Measurements from ENCODE around the gene IL17RB.

IL17RB gene

GRCh38 chr3:53823026-53823955, 23.1 kb upstream of the IL17RB start:
- intact Hi-C loops (cut with DNase I), result no loop called here
- DNase-seq, result peak in 11 of 42 donors; percentile 0 to 41 (median 10)

- intact Hi-C loops (cut with DNase I), result no loop called here
- peak in 9 of 42 donors; percentile 1 to 25 (median 7) for DNase-seq
Observed at GRCh38 chr3:53823956-53824657, 22.3 kb upstream of the IL17RB start.

- peak in 7 of 42 donors; percentile 5 to 28 (median 9) for DNase-seq
- intact Hi-C loops (cut with DNase I), result no loop called here
Observed at GRCh38 chr3:53824795-53825194, 21.6 kb upstream of the IL17RB start.

- intact Hi-C loops (cut with DNase I), result no loop called here
- DNase-seq, result no peak
Observed at GRCh38 chr3:53826048-53826447, 20.3 kb upstream of the IL17RB start.

- intact Hi-C loops (cut with DNase I), result no loop called here
- DNase-seq, result no peak
Observed at GRCh38 chr3:53828581-53828980, 17.8 kb upstream of the IL17RB start.

- intact Hi-C loops (cut with DNase I), result no loop called here
- no peak for DNase-seq
Observed at GRCh38 chr3:53829605-53830004, 16.8 kb upstream of the IL17RB start.

- intact Hi-C loops (cut with DNase I), result no loop called here
- peak in 2 of 42 donors; percentile 3 to 6 for DNase-seq
Observed at GRCh38 chr3:53830944-53831343, 15.4 kb upstream of the IL17RB start.

- intact Hi-C loops (cut with DNase I), result no loop called here
- DNase-seq, result peak in 1 of 42 donors; percentile 5
Observed at GRCh38 chr3:53833053-53833645, 13.2 kb upstream of the IL17RB start.

- no peak for DNase-seq
- intact Hi-C loops (cut with DNase I), result no loop called here
Observed at GRCh38 chr3:53833700-53834099, 12.7 kb upstream of the IL17RB start.

- intact Hi-C loops (cut with DNase I), result no loop called here
Observed at GRCh38 chr3:53834429-53835095, 11.8 kb upstream of the IL17RB start.

GRCh38 chr3:53835257-53835656, 11.1 kb upstream of the IL17RB start:
- intact Hi-C loops (cut with DNase I), result no loop called here
- DNase-seq, result peak in 1 of 42 donors; percentile 6

More at GRCh38 chr3:53834429-53835095, 11.8 kb upstream of the IL17RB start:
- peak in 1 of 42 donors; percentile 5 for DNase-seq

- DNase-seq, result peak in 2 of 42 donors; percentile 3 to 4
- intact Hi-C loops (cut with DNase I), result no loop called here
Observed at GRCh38 chr3:53836084-53836872, 10.1 kb upstream of the IL17RB start.

- peak in 2 of 42 donors; percentile 5 to 10 for DNase-seq
- intact Hi-C loops (cut with DNase I), result no loop called here
Observed at GRCh38 chr3:53837331-53837730, 9.0 kb upstream of the IL17RB start.

- intact Hi-C loops (cut with DNase I), result no loop called here
- DNase-seq, result no peak
Observed at GRCh38 chr3:53841296-53841695, 5.1 kb upstream of the IL17RB start.

- peak; percentile 50 to 94 (median 85) for DNase-seq
- intact Hi-C loops (cut with DNase I), result no loop called here
Observed at GRCh38 chr3:53842436-53843194, 3.8 kb upstream of the IL17RB start.

GRCh38 chr3:53843195-53844177, 2.9 kb upstream of the IL17RB start:
- no peak for DNase-seq
- intact Hi-C loops (cut with DNase I), result no loop called here
